T-helper 17 cell (primary cell): ENCODE measurements around the gene PRSS8. TPM values are rescaled to one million over a fixed set of nuclear protein-coding genes. Genes with fewer than 3 reads are reported as not detected.

Experiments
- ATAC-seq: fragments of 150-1000 bp; cut with Tn5 transposase; 2 replicates; pipeline ENCODE4 v1.10.0; 2021; ENCODE audit warnings: mild to moderate bottlenecking, moderate library complexity
- DNase-seq, 3 donors: peaks; one replicate each; pipeline versions ENCODE4 v3.0.0 to v3.0.0-alpha.2; 2020 to 2021
- H3K9me3 ChIP-seq: one replicate; pipeline ENCODE4 v1.7.0; 2013; ENCODE audit warnings: low read length, mild to moderate bottlenecking; ENCODE audit not compliant: control insufficient read depth, poor library complexity, severe bottlenecking
- H3K27ac Mint-ChIP-seq: one replicate; pipeline ENCODE4 v1.8.0; 2022; ENCODE audit warnings: mild to moderate bottlenecking, moderate library complexity, mixed read lengths
- H3K27me3 Mint-ChIP-seq: one replicate; pipeline ENCODE4 v1.8.0; 2022; ENCODE audit warnings: mixed read lengths
- H3K36me3 Mint-ChIP-seq: one replicate; pipeline ENCODE4 v1.8.0; 2022; ENCODE audit warnings: low read depth, mixed read lengths
- H3K4me1 Mint-ChIP-seq: one replicate; pipeline ENCODE4 v1.8.0; 2022; ENCODE audit warnings: mild to moderate bottlenecking, mixed read lengths
- H3K4me3 Mint-ChIP-seq: one replicate; pipeline ENCODE4 v1.8.0; 2022; ENCODE audit warnings: mild to moderate bottlenecking, moderate library complexity, mixed read lengths
- total RNA-seq, 4 donors: library from RNA in 2 of 4; stranded (reverse) in 2 of 4; gene quantifications; one replicate each; pipeline ENCODE4 v1.2.3 and lab custom pipeline; 2022 to 2026

PRSS8 gene
- total RNA-seq, 2 donors from 2014 or later = not detected

DNA sequence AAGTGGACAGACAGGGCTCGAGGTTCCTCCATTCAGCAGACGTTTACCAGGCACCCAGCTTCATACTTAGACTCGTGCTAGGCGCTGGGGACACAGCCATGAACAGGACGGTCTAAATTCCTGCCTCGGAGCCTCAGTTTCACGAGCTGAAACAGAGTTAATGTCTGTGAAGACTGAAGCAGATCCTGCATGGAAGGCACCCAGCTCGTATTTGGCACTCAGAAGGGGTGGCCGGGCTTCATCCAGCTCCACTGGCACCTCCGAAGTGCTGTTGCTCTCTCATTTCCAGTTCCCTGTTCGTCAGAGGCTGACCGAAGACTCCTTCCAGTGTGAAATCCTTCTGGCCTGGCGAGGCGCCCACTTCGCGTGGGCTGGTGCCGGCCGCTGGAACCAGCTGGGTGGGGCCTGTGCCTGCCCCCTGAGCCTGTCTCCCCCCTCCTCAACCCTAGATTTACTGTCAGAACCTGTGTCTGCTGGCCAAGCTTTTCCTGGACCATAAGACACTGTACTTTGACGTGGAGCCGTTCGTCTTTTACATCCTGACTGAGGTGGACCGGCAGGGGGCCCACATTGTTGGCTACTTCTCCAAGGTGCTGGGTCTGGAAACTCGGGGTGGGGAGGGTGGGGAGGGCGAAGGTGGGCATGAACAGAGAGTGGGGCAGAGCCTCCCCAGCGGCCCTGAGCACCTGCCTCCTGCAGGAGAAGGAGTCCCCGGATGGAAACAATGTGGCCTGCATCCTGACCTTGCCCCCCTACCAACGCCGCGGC, 5.8 kb downstream of the PRSS8 start:
- Mint-ChIP-seq H3K27me3 (no peaks in the 10 kb centered on the region), H3K4me3 (no peak overlapping the region), H3K36me3 (no peaks in the 10 kb centered on the region), H3K27ac (no peak overlapping the region), H3K4me1 (peaks cover 4% of the 10 kb centered on the region)
- H3K9me3 ChIP-seq = no peaks in the 10 kb centered on the region
- ATAC-seq (no peak), DNase-seq (no peak)

GRCh38 chr16:31128711-31129567, 6.6 kb downstream of the PRSS8 start:
- peak; percentile 54 for ATAC-seq
- H3K27ac Mint-ChIP-seq = peak overlapping the region; percentile 16
- no peaks in the 10 kb centered on the region for H3K27me3 Mint-ChIP-seq
- H3K36me3 Mint-ChIP-seq = no peaks in the 10 kb centered on the region
- peaks cover 4% of the 10 kb centered on the region for H3K4me1 Mint-ChIP-seq
- H3K9me3 ChIP-seq = no peaks in the 10 kb centered on the region
- no peak for DNase-seq
- no peak overlapping the region for H3K4me3 Mint-ChIP-seq

- H3K4me1 Mint-ChIP-seq = peaks cover 2% of the 10 kb centered on the region
- H3K36me3 Mint-ChIP-seq = no peaks in the 10 kb centered on the region
- no peaks in the 10 kb centered on the region for H3K27me3 Mint-ChIP-seq
- H3K27ac Mint-ChIP-seq = no peak overlapping the region
- no peak for ATAC-seq
- H3K9me3 ChIP-seq = no peaks in the 10 kb centered on the region
- no peak for DNase-seq
- no peak overlapping the region for H3K4me3 Mint-ChIP-seq
Observed at GRCh38 chr16:31127182-31127581, 8.3 kb downstream of the PRSS8 start.

DNA sequence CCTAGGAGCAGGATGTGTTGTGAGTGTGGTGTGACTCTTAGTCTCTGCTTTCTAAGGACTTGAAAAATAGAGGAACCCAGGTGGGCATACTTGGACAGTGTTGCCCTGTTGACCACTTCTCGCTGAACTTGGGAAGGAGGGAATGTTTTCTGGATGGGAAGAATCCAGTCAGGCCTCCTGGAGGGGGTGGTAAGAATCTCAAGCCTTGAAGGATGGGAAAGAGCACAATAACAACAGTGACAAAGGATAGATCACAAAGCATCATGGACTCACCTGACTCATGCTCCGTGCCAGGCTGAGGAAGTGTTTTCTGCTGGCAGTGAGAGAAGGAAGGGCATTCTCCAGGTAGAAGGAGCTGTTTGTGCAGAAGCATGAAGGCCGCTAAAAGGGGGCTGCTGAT, 9.7 kb downstream of the PRSS8 start:
- DNase-seq (no peak), ATAC-seq (no peak)
- H3K9me3 ChIP-seq = no peaks in the 10 kb centered on the region
- Mint-ChIP-seq H3K36me3 (no peaks in the 10 kb centered on the region), H3K27ac (peak overlapping the region; percentile 47), H3K4me1 (peaks cover 2% of the 10 kb centered on the region), H3K27me3 (no peaks in the 10 kb centered on the region), H3K4me3 (no peak overlapping the region)

DNA sequence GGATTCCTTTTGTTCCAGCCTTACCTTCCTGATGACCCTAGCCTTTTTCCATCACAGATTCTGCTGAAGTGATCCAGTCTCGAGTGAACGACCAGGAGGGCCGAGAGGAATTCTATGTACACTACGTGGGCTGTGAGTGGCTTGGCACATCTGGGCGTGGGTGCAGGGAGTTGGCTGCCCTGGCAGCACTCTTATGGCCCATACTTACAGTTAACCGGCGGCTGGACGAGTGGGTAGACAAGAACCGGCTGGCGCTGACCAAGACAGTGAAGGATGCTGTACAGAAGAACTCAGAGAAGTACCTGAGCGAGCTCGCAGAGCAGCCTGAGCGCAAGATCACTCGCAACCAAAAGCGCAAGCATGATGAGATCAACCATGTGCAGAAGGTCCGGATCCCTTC, 15.4 kb downstream of the PRSS8 start:
- DNase-seq (no peak), ATAC-seq (no peak)
- peaks cover 12% of the 10 kb centered on the region for H3K4me1 Mint-ChIP-seq
- peaks cover 6% of the 10 kb centered on the region for H3K36me3 Mint-ChIP-seq
- no peaks in the 10 kb centered on the region for H3K9me3 ChIP-seq
- H3K27me3 Mint-ChIP-seq = no peaks in the 10 kb centered on the region
- H3K4me3 Mint-ChIP-seq = no peak overlapping the region
- no peak overlapping the region for H3K27ac Mint-ChIP-seq

GRCh38 chr16:31118223-31119155, 17.0 kb downstream of the PRSS8 start:
- Mint-ChIP-seq H3K4me1 (peaks cover 14% of the 10 kb centered on the region), H3K4me3 (peak overlapping the region; percentile 93), H3K36me3 (peaks cover 6% of the 10 kb centered on the region), H3K27ac (peak overlapping the region; percentile 95), H3K27me3 (no peaks in the 10 kb centered on the region)
- DNase-seq (no peak), ATAC-seq (no peak)
- no peaks in the 10 kb centered on the region for H3K9me3 ChIP-seq

GRCh38 chr16:31117384-31118222, 17.9 kb downstream of the PRSS8 start, which contains the start of gene KAT8:
Gene KAT8, plus strand, starts transcription at chr16:31117664. Its CDS starts 18 bp downstream, at chr16:31117682.
- Mint-ChIP-seq H3K4me1 (peaks cover 14% of the 10 kb centered on the region), H3K27me3 (no peaks in the 10 kb centered on the region), H3K27ac (peak within 1 kb of the TSS; percentile 95), H3K4me3 (peak within 1 kb of the TSS; percentile 93), H3K36me3 (peaks cover 6% of the 10 kb centered on the region)
- no peaks in the 10 kb centered on the region for H3K9me3 ChIP-seq
- ATAC-seq = peak; percentile 92
- DNase-seq = peak; percentile 92 to 96 (median 96)

DNA sequence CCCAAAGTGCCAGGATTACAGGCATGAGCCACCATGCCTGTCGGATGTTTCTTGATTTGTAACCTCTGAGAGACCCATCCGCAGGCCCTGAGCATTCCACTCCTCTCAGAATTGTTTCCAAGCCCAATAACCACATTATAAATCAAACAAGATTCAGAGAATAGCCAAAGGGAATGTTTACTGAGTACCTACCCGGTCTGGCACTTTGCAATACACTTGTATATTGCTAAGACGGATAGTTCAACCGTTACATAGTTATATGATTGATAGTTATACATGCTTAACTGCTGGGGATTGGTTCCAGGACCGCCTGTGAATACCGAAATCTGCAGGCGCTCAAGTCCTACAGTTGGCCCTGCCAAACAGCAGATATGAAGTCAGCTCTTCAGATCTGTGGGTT, 21.1 kb downstream of the PRSS8 start:
- Mint-ChIP-seq H3K27me3 (no peaks in the 10 kb centered on the region), H3K27ac (no peak overlapping the region), H3K4me1 (peaks cover 18% of the 10 kb centered on the region), H3K36me3 (peaks cover 2% of the 10 kb centered on the region), H3K4me3 (no peak overlapping the region)
- H3K9me3 ChIP-seq = no peaks in the 10 kb centered on the region
- no peak for DNase-seq
- ATAC-seq = no peak

- Mint-ChIP-seq H3K27me3 (no peaks in the 10 kb centered on the region), H3K4me3 (no peak overlapping the region), H3K36me3 (peaks cover 2% of the 10 kb centered on the region), H3K4me1 (peaks cover 14% of the 10 kb centered on the region), H3K27ac (peak overlapping the region; percentile 24)
- no peak for ATAC-seq
- no peaks in the 10 kb centered on the region for H3K9me3 ChIP-seq
- DNase-seq = no peak
Observed at GRCh38 chr16:31113121-31114120, 22.1 kb downstream of the PRSS8 start.

DNA sequence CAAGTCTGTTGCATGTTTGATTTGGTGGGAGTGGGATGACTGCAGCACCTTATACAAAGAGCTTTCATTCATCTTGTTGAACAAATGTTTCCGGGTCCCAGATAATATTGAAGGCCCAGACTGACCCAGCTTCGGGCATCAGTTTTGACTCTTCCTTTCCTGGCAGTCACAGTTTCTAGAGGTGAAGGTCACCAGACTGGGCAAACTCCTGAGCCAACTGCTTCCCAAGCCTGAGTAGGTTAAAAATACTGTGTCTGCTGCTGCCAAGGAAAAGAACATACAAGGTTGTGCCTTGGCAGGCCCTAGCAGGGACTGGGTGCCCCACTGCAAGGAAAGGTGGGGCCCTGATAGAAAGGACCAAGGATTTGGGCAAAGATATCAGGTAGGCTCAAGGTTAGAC, 22.8 kb downstream of the PRSS8 start:
- H3K27me3 Mint-ChIP-seq = no peaks in the 10 kb centered on the region
- peaks cover 2% of the 10 kb centered on the region for H3K36me3 Mint-ChIP-seq
- H3K4me1 Mint-ChIP-seq = peaks cover 12% of the 10 kb centered on the region
- no peaks in the 10 kb centered on the region for H3K9me3 ChIP-seq
- peak overlapping the region; percentile 24 for H3K27ac Mint-ChIP-seq
- H3K4me3 Mint-ChIP-seq = no peak overlapping the region
- DNase-seq (no peak), ATAC-seq (no peak)

GRCh38 chr16:31111881-31112466, 23.6 kb downstream of the PRSS8 start:
- no peaks in the 10 kb centered on the region for H3K9me3 ChIP-seq
- Mint-ChIP-seq H3K27me3 (no peaks in the 10 kb centered on the region), H3K4me3 (no peak overlapping the region), H3K27ac (no peak overlapping the region), H3K4me1 (peaks cover 15% of the 10 kb centered on the region), H3K36me3 (peaks cover 2% of the 10 kb centered on the region)
- no peak for DNase-seq
- no peak for ATAC-seq
